Activated T-helper 1 cell treated with anti-CD3 and anti-CD28 coated beads, Interleukin-2, amount 50 U/mL, for 16 hours (primary cell): Measurements from ENCODE around the gene NARF.
"Not testable (repeated sequence)": the region's sequence is repeated elsewhere in the genome, so short reads cannot be mapped to it uniquely, and the experiment has no call there.

Source experiments
- DNase-seq, 2 donors: peaks; one replicate each; pipeline ENCODE4 v3.0.0-alpha.2; 2020; ENCODE audit warnings: low read depth in 1 of 2, low spot score in 1 of 2

The NARF gene

GRCh38 chr17:82496529-82497434 is 38.2 kb downstream of the NARF start:
- peak; percentile 70 to 85 for DNase-seq

- peak in 1 of 2 donors; percentile 20 for DNase-seq
Observed at GRCh38 chr17:82497483-82498405, 39.2 kb downstream of the NARF start.

DNA sequence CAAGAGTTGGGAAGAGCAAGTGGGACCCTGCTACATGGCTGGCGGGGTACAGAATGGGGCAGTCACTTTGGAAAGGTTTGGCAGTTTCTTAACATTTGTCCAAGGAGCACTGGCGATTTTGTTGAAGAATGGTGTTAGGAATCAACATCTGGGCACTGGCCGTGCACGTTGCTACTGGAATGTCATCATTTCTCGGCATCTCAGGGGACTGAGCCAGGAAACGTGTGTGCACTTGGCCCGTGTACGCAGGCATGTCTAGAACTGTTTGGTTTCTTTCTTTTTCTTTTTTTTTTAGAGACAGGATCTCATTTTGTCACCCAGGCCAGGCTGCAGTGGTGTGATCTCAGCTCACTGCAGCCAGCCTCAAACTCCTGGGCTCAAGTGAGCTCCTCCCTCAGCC is 43.7 kb downstream of the NARF start:
- DNase-seq: no peak

- no peak for DNase-seq
Observed at GRCh38 chr17:82503094-82503727, 44.7 kb downstream of the NARF start.

GRCh38 chr17:82503728-82504308 is 45.3 kb downstream of the NARF start:
- DNase-seq: no peak

GRCh38 chr17:82505296-82505695 is 46.8 kb downstream of the NARF start:
- no peak for DNase-seq

DNA sequence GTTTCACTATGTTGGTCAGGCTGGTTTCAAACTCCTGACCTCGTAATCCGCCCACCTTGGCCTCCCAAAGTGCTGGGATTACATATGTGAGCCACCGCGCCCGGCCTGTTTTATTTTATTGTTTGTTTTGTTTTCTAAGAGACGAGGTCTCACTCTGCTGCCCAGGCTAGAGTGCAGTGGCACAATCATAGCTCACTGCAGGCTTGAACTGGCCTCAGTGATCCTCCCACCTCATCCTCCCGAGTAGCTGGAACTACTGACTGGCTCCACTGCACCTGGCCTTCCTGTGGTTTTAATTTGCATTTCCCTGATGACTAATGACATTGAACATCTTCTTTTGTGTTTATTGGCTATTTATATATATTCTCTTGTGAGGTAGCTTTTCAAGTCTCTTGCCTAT is 47.9 kb downstream of the NARF start:
- DNase-seq: not testable (repeated sequence)

GRCh38 chr17:82507631-82508175 is 49.2 kb downstream of the NARF start:
- DNase-seq: no peak

GRCh38 chr17:82511642-82512041 is 53.1 kb downstream of the NARF start:
- DNase-seq: not testable (repeated sequence)

GRCh38 chr17:82513864-82514263 is 55.3 kb downstream of the NARF start:
- DNase-seq: not testable (repeated sequence)

- no peak for DNase-seq
Observed at GRCh38 chr17:82517230-82517865, 58.8 kb downstream of the NARF start.

- peak; percentile 85 to 91 for DNase-seq
Observed at GRCh38 chr17:82518826-82519810, 60.6 kb downstream of the NARF start, which contains the start of gene FOXK2. Gene FOXK2 (plus strand): TSS chr17:82519732. CDS start chr17:82519889, 157 bp downstream.

- DNase-seq: peak; percentile 8 to 29
Observed at GRCh38 chr17:82519971-82520903, 61.7 kb downstream of the NARF start.

- no peak for DNase-seq
Observed at GRCh38 chr17:82524540-82524939, 66.0 kb downstream of the NARF start.

- DNase-seq: no peak
Observed at GRCh38 chr17:82525712-82526111, 67.2 kb downstream of the NARF start.

DNA sequence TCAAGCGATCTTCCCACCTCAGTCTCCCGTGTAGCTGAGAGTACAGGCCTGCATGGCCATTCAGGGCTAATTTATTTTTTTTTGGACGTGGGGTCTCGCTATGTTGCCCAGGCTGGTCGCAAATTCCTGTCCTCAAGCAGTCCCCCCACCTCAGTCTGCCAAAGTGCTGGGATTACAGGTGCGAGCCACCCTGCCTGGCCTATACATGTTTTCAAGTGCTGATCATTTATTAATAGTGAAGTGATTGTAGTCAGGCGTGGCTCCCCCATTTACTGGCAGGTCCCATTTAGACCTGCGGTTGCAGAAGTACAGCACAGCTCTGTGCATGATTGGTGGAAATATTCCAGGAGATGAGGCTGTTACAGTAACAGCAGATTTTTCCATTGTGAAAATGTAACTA is 69.4 kb downstream of the NARF start:
- DNase-seq: no peak

DNA sequence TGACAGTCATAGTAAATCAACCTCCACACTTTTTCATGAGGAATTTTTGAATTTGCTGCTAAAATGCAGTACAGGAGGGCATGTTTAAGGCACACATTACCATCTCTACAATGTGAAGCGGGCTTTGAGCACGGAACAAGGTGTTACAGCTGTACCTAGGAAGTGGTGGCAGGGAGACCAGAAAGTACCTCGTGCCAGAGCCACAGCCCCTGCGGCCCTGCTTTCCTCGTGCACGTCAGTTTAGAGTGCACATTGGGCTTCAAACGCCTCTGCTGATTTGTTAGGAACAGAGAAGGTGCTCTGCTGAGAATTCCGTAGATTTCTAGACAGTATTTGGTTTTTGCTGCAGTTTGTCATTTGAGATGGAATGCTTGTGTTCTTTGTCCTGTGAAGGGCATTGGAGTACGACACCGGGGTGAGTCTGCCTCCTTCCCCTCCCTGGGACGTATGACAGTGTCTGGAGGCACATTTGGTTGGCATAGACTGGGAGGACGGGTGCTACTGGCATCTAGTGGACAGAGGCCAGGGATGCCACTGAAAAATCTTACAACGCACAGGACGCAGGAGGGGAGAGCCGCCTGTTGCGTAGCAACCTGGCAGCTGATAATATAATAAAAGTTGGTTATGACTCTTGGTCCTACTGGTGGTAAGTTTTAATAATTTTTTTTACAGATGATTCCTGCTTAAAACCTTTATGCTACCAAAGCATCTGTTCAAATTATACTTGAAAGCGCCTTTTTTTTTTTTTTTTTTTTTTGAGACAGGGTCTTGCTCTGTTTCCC is 70.1 kb downstream of the NARF start:
- no peak for DNase-seq
